Endothelial cell of umbilical vein (primary cell): ENCODE measurements around the gene ISX. TPM values are rescaled to one million over a fixed set of nuclear protein-coding genes. Genes with fewer than 3 reads are reported as not detected.

Experiments
- BruUV-seq: library from RNA; stranded (reverse); fragments of 400-500 nt; replicated peaks from 2 replicates; lab custom pipeline; 2021; lab: Mats Ljungman, UMichigan
- CTCF ChIA-PET: fragments of 300-600, 350-600 bp; sonication (Branson Sonifier 250); formaldehyde crosslinking; loops from one replicate; lab custom pipeline; 2021; ENCODE audit warnings: antibody characterized with exemption, inconsistent platforms; lab: Charles Lee
- POLR2A ChIA-PET: fragments of 300-600, 350-600 bp; sonication (Branson Sonifier 250); formaldehyde crosslinking; loops from one replicate; lab custom pipeline; 2021; ENCODE audit warnings: antibody characterized with exemption, inconsistent platforms; lab: Charles Lee
- DNase-seq: peaks from one replicate; pipeline ENCODE4 v3.0.0-alpha.2; 2011; ENCODE audit warnings: low read depth, low spot score
- FAIRE-seq: peaks from 2 replicates; lab custom pipeline; 2011; peaks lifted over from hg19 to GRCh38; lab: Jason Lieb, UNC
- H2AFZ ChIP-seq: 2 replicates; pipeline ENCODE4 v1.6.0; 2012; ENCODE audit warnings: low read depth, low read length, control low read depth, inconsistent platforms
- H3K27ac ChIP-seq: 2 replicates; pipeline ENCODE4 v1.5.1; 2011; ENCODE audit warnings: low read depth, mild to moderate bottlenecking, control low read depth, low read length, moderate library complexity; ENCODE audit not compliant: insufficient read depth
- H3K27me3 ChIP-seq, 2 experiments: 2 replicates each; pipeline versions ENCODE4 v1.6.0 to v1.6.1; 2011; ENCODE audit warnings: low read length in 2 of 2, mixed read lengths in 1 of 2; ENCODE audit not compliant: control insufficient read depth in 2 of 2, insufficient read depth in 2 of 2
- H3K36me3 ChIP-seq, 2 experiments: 2 replicates in 1 of 2; 3 replicates in 1 of 2; pipeline ENCODE4 v1.5.1; 2011; ENCODE audit warnings: low read length in 2 of 2, mild to moderate bottlenecking in 1 of 2, moderate library complexity in 1 of 2; ENCODE audit not compliant: control insufficient read depth in 2 of 2, insufficient read depth in 2 of 2; ENCODE audit errors: extremely low read depth in 1 of 2
- H3K4me1 ChIP-seq: 3 replicates; pipeline ENCODE4 v1.5.1; 2011; ENCODE audit warnings: mild to moderate bottlenecking, low read length; ENCODE audit not compliant: control insufficient read depth, insufficient read depth; ENCODE audit errors: extremely low read depth
- H3K4me2 ChIP-seq: 2 replicates; pipeline ENCODE4 v1.6.1; 2011; ENCODE audit warnings: low read length, control low read depth, mixed read lengths; ENCODE audit not compliant: insufficient read depth
- H3K4me3 ChIP-seq, 3 experiments: fragments of 200-600 bp in 1 of 3; sonication (generic), shearing (Covaris generic) in 1 of 3; replicated peaks in 1 of 3; 2 replicates each; pipeline ENCODE4 v1.5.1; 2011 to 2016; ENCODE audit warnings: control low read depth in 3 of 3, low read length in 3 of 3, mild to moderate bottlenecking in 2 of 3, inconsistent platforms in 1 of 3, low read depth in 1 of 3, moderate library complexity in 1 of 3; ENCODE audit not compliant: insufficient read depth in 1 of 3
- H3K79me2 ChIP-seq: 2 replicates; pipeline ENCODE4 v1.6.0; 2012; ENCODE audit warnings: low read length, inconsistent platforms; ENCODE audit not compliant: control insufficient read depth, insufficient read depth
- H3K9ac ChIP-seq: replicated peaks from 2 replicates; pipeline ENCODE3; 2011; ENCODE audit warnings: low read length, control low read depth; ENCODE audit not compliant: insufficient read depth; ENCODE audit errors: extremely low read depth
- H3K9me1 ChIP-seq: replicated peaks from 3 replicates; pipeline ENCODE4 v1.6.0; 2011; ENCODE audit warnings: mild to moderate bottlenecking, low read length; ENCODE audit not compliant: control insufficient read depth, insufficient read depth; ENCODE audit errors: extremely low read depth
- H3K9me3 ChIP-seq: replicated peaks from 2 replicates; pipeline ENCODE4 v1.5.1; 2012; ENCODE audit warnings: low read length, inconsistent platforms; ENCODE audit not compliant: control insufficient read depth, insufficient read depth
- H4K20me1 ChIP-seq: replicated peaks from 2 replicates; pipeline ENCODE3; 2011; ENCODE audit warnings: mild to moderate bottlenecking, low read length; ENCODE audit not compliant: control insufficient read depth, insufficient read depth; ENCODE audit errors: extremely low read depth
- EZH2 ChIP-seq: IDR thresholded peaks from 2 replicates; pipeline ENCODE4 v1.6.1; 2012; ENCODE audit warnings: borderline replicate concordance, low read depth, mild to moderate bottlenecking, moderate library complexity, low read length, inconsistent platforms; ENCODE audit not compliant: severe bottlenecking
- FOS ChIP-seq: IDR thresholded peaks from 2 replicates; pipeline ENCODE4 v1.6.1; 2011; ENCODE audit warnings: mild to moderate bottlenecking, low read length, moderate library complexity, borderline replicate concordance; ENCODE audit not compliant: insufficient read depth
- GATA2 ChIP-seq: IDR thresholded peaks from 2 replicates; pipeline ENCODE4 v1.7.0; 2011; ENCODE audit warnings: low read depth, mild to moderate bottlenecking, moderate library complexity, mixed read lengths, low read length; ENCODE audit not compliant: insufficient read length, insufficient read depth
- JUN ChIP-seq: IDR thresholded peaks from 2 replicates; pipeline ENCODE4 v1.6.1; 2011; ENCODE audit warnings: borderline replicate concordance, low read depth; ENCODE audit not compliant: insufficient read length, insufficient read depth
- MYC ChIP-seq: IDR thresholded peaks from one replicate; pipeline ENCODE4 v1.6.1; 2011; ENCODE audit warnings: mild to moderate bottlenecking, low read depth, low read length
- POLR2A ChIP-seq: IDR thresholded peaks from 2 replicates; pipeline ENCODE4 v1.6.1; 2012; ENCODE audit warnings: low read depth, mild to moderate bottlenecking, control low read depth, low read length
- POLR2AphosphoS5 ChIP-seq: IDR thresholded peaks from 2 replicates; pipeline ENCODE4 v1.6.1; 2012; ENCODE audit warnings: low read depth, mild to moderate bottlenecking, control low read depth, low read length, moderate library complexity; ENCODE audit not compliant: insufficient read depth
- dilution Hi-C: fragments of 300-500 bp; cut with MboI; formaldehyde crosslinking; loops from one replicate; pipeline ENCODE4 v1.15.0; 2019; ENCODE audit warnings: low sequenced_read_pairs; ENCODE audit not compliant: extremely low pct_ligation_motif_present
- intact Hi-C: fragments of 100-400 bp; cut with micrococcal nuclease; formaldehyde crosslinking; loops from one replicate; pipeline ENCODE4 v1.10.0; 2022
- polyA plus RNA-seq, 4 experiments: library from polyadenylated mRNA; depleted of rRNA in 3 of 4; stranded (reverse) in 3 of 4; unstranded in 1 of 4; fragments of >200 nt; gene quantifications; 2 replicates each; pipeline versions ENCODE4 v1.2.1 to v1.2.3, GENCODE V29; 2011 to 2012; ENCODE audit warnings: missing spikeins in 1 of 4
- total RNA-seq: library from RNA; stranded (reverse); gene quantifications from 2 replicates; pipeline ENCODE4 v1.2.3, GENCODE V29; 2021
- TF ChIP-seq, protein P1 (sequence below): IDR thresholded peaks from 2 replicates; pipeline ENCODE4 v1.6.1; 2011; ENCODE audit not compliant: insufficient read depth, insufficient read length
- TF ChIP-seq, protein P2 (sequence below), 2 donors: IDR thresholded peaks; 1 replicate in 1 of 2; 2 replicates in 1 of 2; pipeline ENCODE4 v1.5.1; 2011; ENCODE audit warnings: low read length in 2 of 2, mild to moderate bottlenecking in 2 of 2, moderate library complexity in 2 of 2, control low read depth in 1 of 2, inconsistent platforms in 1 of 2, low read depth in 1 of 2; ENCODE audit not compliant: insufficient read depth in 1 of 2; ENCODE audit errors: extremely low read depth in 1 of 2

ISX gene
- total and polyA plus RNA-seq, 2 donors (not counting 3 experiments of a cell fraction or from before 2014, with no cell fraction given): not detected

DNA sequence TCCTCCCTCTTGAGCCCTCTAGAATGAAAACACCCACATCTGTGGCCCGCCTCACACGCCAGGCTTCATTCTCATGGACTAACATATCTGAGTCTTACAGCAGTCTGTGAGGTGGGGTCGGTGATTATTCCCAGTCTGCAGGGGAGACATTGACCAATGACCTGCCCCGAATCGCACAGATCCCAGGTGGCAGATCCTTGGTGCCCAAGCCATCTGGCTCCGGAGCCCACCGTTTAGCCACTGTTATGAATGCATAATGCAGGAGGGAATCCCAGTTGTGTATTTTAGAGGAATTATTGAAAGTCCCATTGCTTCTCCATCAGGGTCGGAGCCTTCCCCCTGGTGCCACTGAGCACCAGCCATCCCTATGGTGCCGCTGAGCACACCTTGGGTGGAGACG is 47.4 kb downstream of the ISX start:
- no peaks in the 10 kb centered on the region for H3K27me3 ChIP-seq
- no peak overlapping the region for H2AFZ ChIP-seq
- BruUV-seq: no TSS peak
- H3K27ac ChIP-seq: no peak overlapping the region
- H3K9me1 ChIP-seq: no peaks in the 10 kb centered on the region
- H3K9ac ChIP-seq: no peak overlapping the region
- intact Hi-C loops: no loop called here
- dilution Hi-C loops: no loop called here
- H3K4me2 ChIP-seq: no peak overlapping the region
- no peaks in the 10 kb centered on the region for H3K79me2 ChIP-seq
- ChIA-PET POLR2A (no interaction called here), CTCF (no interaction called here)
- DNase-seq (no peak), FAIRE-seq (no peak)
- no peaks in the 10 kb centered on the region for H3K9me3 ChIP-seq
- no peaks in the 10 kb centered on the region for H3K36me3 ChIP-seq
- H3K4me3 ChIP-seq: no peak overlapping the region
- H3K4me1 ChIP-seq: no peaks in the 10 kb centered on the region
- TF ChIP-seq EZH2: no peak
- TF ChIP-seq, protein P1, sequence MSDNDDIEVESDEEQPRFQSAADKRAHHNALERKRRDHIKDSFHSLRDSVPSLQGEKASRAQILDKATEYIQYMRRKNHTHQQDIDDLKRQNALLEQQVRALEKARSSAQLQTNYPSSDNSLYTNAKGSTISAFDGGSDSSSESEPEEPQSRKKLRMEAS: no peak
- TF ChIP-seq POLR2AphosphoS5: no peak
- TF ChIP-seq, protein P2, sequence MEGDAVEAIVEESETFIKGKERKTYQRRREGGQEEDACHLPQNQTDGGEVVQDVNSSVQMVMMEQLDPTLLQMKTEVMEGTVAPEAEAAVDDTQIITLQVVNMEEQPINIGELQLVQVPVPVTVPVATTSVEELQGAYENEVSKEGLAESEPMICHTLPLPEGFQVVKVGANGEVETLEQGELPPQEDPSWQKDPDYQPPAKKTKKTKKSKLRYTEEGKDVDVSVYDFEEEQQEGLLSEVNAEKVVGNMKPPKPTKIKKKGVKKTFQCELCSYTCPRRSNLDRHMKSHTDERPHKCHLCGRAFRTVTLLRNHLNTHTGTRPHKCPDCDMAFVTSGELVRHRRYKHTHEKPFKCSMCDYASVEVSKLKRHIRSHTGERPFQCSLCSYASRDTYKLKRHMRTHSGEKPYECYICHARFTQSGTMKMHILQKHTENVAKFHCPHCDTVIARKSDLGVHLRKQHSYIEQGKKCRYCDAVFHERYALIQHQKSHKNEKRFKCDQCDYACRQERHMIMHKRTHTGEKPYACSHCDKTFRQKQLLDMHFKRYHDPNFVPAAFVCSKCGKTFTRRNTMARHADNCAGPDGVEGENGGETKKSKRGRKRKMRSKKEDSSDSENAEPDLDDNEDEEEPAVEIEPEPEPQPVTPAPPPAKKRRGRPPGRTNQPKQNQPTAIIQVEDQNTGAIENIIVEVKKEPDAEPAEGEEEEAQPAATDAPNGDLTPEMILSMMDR (IDR thresholded peaks at IDR 0.05; ENCODE audit: extremely low read depth in 1 of 2, insufficient read depth in 1 of 2, low read depth in 1 of 2, low read length in 2 of 2): no peak
- TF ChIP-seq JUN: no peak
- TF ChIP-seq POLR2A: no peak
- TF ChIP-seq FOS: no peak
- no peak for TF ChIP-seq MYC
- no peak for TF ChIP-seq GATA2
- no peaks in the 10 kb centered on the region for H4K20me1 ChIP-seq
